NCI-H2171 (cell line): ENCODE measurements around the gene LYG1.

Source experiments
- DNase-seq: peaks from one replicate; lab custom pipeline; 2025; lab: John Stamatoyannopoulos, UW

LYG1 gene

GRCh38 chr2:99275882-99276281 lies 25.1 kb downstream of the LYG1 start:
- no peak for DNase-seq

DNA sequence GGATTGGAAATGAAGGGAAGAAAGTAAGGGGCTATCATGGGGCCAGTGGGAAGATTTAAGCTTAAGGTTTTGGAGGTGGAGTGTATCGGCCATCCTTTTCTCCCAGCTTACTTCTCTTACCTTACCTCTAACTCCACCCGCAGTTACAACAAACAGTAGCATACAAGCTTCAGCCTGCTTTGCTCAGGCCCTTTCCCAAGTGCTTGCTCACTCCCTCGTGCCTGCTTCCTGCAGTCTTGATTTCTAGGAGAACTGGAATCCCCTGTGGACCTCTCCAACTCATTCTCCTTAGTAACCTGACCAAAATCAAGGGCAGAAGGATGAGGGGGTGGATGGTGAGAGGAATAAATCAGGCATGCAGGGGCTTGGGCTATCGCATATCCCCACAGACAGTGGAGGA lies 39.8 kb downstream of the LYG1 start:
- DNase-seq, result no peak

DNA sequence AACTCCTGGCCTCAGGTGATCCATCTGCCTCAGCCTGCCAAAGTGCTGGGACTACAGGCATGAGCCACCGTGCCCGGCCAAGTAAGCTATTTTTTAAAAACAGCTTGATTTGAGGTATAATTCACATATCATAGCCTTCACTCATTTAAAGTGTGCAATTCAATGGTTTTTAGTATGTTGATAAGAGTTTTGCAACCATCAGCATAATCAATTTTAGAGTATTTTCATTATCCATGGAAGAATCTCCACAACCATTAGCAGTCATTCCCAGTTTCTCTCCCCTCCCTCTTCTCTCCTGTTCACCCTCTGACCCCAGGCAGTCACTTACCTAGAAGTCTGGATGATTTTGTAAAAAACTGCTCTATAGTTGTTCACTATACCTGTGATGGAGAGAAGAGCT lies 40.8 kb downstream of the LYG1 start:
- no peak for DNase-seq

DNA sequence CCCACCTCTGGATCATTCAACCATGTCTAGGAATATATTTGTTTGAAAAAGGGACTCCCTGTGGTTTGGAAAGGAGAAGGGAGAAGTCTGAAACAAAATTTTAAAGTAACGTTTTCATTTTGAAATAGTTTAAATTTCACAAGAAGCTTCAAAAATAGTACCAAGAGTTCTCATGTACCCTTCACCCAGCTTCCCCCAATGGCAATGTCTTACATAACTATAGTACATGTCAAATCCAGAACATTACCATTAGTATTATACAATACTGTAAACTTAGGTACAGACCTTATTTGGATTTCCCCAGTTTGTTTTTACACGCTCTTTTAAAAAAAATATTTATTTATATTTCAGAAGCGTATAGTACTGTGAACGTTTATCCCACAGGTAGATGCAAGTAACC lies 41.5 kb downstream of the LYG1 start:
- no peak for DNase-seq

GRCh38 chr2:99256677-99257076 lies 44.3 kb downstream of the LYG1 start:
- no peak for DNase-seq

DNA sequence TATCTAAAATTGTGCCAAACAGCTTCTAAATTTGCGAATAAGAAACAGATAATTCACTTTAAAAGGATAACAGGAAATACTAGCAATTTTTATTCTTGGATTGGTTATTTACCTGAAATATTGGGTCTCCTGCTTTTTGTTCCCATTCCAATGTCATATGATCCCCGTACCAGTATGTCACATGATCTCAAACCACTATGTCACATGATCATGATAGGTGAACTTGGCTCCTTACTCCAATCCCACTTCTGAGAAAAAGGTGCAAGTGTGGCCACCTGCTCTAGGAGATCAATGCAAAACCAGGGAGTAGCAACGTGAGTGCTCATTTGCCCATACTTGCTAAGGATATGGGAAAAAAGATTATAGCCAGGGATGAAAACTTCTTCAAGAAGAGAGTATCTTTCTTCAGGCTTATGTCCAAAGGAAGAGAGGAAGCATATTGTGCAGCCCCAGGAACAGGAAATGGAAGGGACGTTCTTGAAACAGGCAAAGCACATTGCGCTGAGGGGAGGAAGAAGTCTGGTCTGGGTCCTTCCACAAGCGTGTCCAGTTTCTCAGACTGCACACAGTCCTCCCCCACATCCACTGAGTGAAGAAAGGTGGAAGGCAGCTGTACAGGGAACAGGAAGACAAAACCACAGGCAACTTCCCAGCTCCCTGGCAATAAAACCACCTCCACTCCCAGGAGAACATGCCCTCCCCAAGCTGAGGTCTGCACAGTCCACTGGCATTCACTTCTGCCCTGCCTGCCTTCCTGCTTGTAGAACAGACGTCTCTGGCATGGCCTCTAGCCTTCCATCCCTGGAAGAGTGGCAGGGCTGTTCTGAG lies 45.3 kb downstream of the LYG1 start, which contains the start of gene LYG2:
Gene LYG2, minus strand, starts transcription at position 176 of the 828 bp plus-strand sequence. CDS start 1,406 bp downstream, outside the sequence.
- DNase-seq, result no peak

DNA sequence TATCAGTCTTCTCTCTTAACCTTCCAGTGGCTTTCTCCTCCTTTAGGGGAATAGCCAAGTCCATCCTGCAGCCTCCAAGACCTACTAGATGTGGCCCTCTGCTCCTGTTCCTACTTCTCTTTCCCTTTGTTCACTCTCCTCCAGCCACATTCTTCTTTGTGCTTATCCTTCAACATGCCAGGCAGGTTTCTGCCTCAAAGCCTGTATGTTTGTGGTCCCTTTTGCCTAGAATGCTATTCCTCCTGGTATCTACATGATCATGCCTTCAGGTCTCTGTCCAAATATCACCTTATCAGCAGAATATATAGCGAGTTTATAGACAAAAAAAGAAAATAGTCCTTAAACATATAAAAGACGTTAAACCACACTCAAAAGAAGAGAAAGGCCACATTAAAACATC lies 51.0 kb downstream of the LYG1 start:
- no peak for DNase-seq

DNA sequence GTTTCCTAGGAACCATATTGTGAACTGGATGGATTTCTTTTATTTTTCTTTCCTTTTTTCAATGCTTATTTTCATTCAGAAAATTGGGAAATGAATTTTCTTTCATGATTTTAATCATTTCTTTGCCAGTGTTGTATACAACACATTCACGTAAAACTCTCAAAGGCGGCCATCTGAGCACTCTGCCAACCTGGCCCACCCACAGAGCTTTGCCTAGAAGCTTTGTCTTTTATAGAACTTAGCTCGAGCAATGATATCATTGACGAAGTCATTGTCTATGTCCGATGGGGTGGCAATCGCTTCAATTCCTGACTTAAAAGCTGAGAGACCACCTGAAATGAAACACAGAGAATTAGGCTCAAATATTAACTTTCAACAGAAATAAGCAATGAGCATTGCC lies 58.8 kb downstream of the LYG1 start:
- no peak for DNase-seq

DNA sequence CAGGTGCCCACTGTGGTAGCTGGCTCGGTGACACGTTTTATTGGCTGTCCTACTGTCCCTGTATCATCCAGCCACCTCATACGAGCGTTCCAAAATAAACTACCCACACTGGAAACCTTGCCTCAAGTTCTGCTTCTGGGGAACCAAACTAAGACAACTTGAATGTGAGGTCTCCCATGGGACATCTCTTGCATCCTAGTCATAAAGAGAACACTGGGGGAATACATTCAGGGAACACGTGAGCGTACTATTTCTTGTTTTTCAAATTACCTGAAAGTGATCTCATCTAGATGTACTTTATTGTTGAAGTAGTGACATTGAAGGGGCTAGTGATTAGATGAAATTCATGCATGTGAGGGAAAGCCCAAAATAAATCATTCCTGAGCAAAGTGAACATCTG lies 60.6 kb downstream of the LYG1 start:
- DNase-seq, result no peak

DNA sequence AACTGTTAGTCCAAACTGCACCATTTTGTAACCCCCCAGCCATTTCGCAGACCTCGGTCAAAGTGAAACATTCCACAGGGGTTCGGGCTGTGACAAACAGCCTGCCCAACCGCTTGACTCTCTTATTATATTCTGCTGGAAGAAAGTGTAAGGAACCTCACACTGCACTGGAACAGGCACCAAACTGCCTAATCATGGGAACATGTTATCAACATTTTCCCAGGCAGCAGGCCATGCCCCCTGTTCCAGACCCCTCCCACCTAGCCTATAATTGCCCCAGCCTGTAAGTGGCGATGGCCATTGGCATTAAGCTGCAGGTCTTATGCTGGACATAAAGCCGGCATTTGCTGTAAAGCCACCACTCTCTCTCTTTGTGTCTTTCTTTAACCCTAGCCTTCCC lies 62.4 kb downstream of the LYG1 start:
- DNase-seq, result no peak
